ENCODE measurements around the gene EML6. TPM values are rescaled to one million over a fixed set of nuclear protein-coding genes. Genes with fewer than 3 reads are reported as not detected.

Gene EML6
- total and polyA plus RNA-seq, 12 donors, result 0.07 to 1.5 (median 0.31) TPM

DNA sequence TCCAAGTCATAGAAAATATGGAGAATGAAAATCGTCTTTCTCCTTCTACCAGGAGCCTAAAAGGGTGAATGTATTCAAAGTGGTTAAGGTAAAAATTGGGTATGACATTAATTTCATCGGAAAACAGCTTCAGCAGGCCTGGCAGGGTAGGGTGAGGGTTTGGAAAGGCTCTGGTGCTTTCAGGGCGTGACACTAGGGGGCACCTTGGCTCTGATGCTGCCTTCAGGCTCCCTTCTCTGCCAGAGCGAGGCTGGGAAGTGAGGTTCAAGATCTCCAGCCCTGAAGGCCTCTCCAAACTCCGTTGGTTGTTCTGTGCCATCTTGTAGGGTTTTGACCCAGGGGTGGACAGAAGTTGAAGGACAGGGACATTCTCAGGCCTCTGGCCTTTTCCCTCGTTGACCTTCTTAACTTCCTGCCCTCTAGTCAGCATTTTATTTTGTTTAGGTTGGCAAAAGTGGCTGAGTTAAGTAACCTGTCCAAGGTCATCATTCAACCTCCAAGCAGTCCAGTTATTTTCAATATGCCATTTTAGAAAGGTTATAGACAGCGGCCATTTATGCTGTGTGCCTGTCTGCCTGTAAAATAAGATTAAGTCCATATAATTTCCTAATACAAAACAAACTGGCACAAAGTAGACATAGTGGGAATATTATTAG, 40.3 kb downstream of the EML6 start:
- no peak overlapping the region for H3K4me3 ChIP-seq
- no peaks in the 10 kb centered on the region for H3K36me3 ChIP-seq
- H3K27me3 ChIP-seq, result no peaks in the 10 kb centered on the region
- TF ChIP-seq, protein P1, sequence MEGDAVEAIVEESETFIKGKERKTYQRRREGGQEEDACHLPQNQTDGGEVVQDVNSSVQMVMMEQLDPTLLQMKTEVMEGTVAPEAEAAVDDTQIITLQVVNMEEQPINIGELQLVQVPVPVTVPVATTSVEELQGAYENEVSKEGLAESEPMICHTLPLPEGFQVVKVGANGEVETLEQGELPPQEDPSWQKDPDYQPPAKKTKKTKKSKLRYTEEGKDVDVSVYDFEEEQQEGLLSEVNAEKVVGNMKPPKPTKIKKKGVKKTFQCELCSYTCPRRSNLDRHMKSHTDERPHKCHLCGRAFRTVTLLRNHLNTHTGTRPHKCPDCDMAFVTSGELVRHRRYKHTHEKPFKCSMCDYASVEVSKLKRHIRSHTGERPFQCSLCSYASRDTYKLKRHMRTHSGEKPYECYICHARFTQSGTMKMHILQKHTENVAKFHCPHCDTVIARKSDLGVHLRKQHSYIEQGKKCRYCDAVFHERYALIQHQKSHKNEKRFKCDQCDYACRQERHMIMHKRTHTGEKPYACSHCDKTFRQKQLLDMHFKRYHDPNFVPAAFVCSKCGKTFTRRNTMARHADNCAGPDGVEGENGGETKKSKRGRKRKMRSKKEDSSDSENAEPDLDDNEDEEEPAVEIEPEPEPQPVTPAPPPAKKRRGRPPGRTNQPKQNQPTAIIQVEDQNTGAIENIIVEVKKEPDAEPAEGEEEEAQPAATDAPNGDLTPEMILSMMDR (IDR thresholded peaks at IDR 0.05), result peak in 1 of 9 donors; percentile 30
- intact Hi-C loops (cut with DNase I), result no loop called here
- H3K4me1 ChIP-seq, result no peaks in the 10 kb centered on the region
- DNase-seq, result no peak
- no peaks in the 10 kb centered on the region for H3K9me3 ChIP-seq
- 80 to 81% methylated on average over 7 of the region's 7 CpGs for WGBS, 2 donors
- no peak for ATAC-seq
- H3K27ac ChIP-seq, result no peak overlapping the region

- no peaks in the 10 kb centered on the region for H3K9me3 ChIP-seq
- intact Hi-C loops (cut with DNase I), result loop anchor here in 1 of 10 donors (2.0 kb wide), 1 partner anchor 39 kb away; no protein-coding TSS in a partner anchor
- H3K4me3 ChIP-seq, result no peak overlapping the region
- no peak for ATAC-seq
- H3K4me1 ChIP-seq, result no peaks in the 10 kb centered on the region
- no peaks in the 10 kb centered on the region for H3K27me3 ChIP-seq
- TF ChIP-seq, protein P1 (IDR thresholded peaks at IDR 0.05), result no peak
- DNase-seq, result no peak
- H3K27ac ChIP-seq, result no peak overlapping the region
- H3K36me3 ChIP-seq, result no peaks in the 10 kb centered on the region
Observed at GRCh38 chr2:54767921-54768320, 44.5 kb downstream of the EML6 start.

- 76 to 85% methylated on average over 1 of the region's 1 CpG for WGBS, 2 donors
- H3K27me3 ChIP-seq, result no peaks in the 10 kb centered on the region
- H3K4me1 ChIP-seq, result no peaks in the 10 kb centered on the region
- TF ChIP-seq, protein P1 (IDR thresholded peaks at IDR 0.05), result no peak
- intact Hi-C loops (cut with DNase I), result no loop called here
- no peak overlapping the region for H3K4me3 ChIP-seq
- no peaks in the 10 kb centered on the region for H3K36me3 ChIP-seq
- H3K27ac ChIP-seq, result no peak overlapping the region
- no peaks in the 10 kb centered on the region for H3K9me3 ChIP-seq
- DNase-seq (no peak), ATAC-seq (no peak)
Observed at GRCh38 chr2:54768772-54769428, 45.4 kb downstream of the EML6 start.

DNA sequence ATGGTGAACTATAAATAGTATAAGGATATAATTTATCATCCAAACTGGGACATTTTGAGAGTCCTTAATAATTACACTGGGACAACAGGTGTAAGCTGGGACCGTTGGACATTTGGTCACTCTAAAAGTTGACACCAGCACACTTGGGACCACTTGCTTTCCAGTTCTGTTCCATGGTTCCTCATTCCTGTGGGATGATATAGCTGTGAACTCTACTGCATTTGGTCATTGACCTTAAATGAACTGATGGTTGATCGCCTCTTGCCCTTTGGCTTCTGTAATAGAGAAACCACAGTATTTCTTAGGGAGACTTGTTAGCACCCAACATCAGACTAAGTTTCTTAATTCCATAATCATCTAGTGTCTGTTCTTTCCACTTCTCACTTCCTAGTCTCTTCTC, 46.7 kb downstream of the EML6 start:
- Histone ChIP-seq H3K4me1 (no peaks in the 10 kb centered on the region), H3K9me3 (peaks cover 0 to 10% (median 2%) of the 10 kb centered on the region in 11 donors), H3K36me3 (no peaks in the 10 kb centered on the region), H3K27ac (no peak overlapping the region), H3K4me3 (no peak overlapping the region), H3K27me3 (no peaks in the 10 kb centered on the region)
- DNase-seq, result no peak
- no peak for ATAC-seq
- intact Hi-C loops (cut with DNase I), result no loop called here
- WGBS, 2 donors, result 81 to 83% methylated on average over 2 of the region's 2 CpGs
- TF ChIP-seq, protein P1 (IDR thresholded peaks at IDR 0.05), result no peak

Data from heart right ventricle (tissue), 16 donors.